ENCODE data around the gene PCDH9. TPM values are rescaled to one million over a fixed set of nuclear protein-coding genes. Genes with fewer than 3 reads are reported as not detected.

The PCDH9 gene
- total and polyA plus RNA-seq, 10 of the 15 experiments (the other 5 are each of a cell fraction or from before 2014, with no cell fraction given) = 0.02 to 2.3 (median 0.05) TPM; not detected in 1

- Histone ChIP-seq H3K27ac (ENCODE audit: control insufficient read depth, insufficient read depth) (no peak overlapping the region), H3K79me2 (ENCODE audit: control insufficient read depth, insufficient read depth, low read length) (no peaks in the 10 kb centered on the region), H2AFZ (ENCODE audit: control insufficient read depth, low read depth, low read length) (no peak overlapping the region), H3K4me1 (ENCODE audit: control insufficient read depth, insufficient read depth, low read length) (no peaks in the 10 kb centered on the region), H3K27me3 (replicated peaks in 1 of 2; ENCODE audit: control insufficient read depth in 2 of 2, insufficient read depth in 2 of 2, low read length in 1 of 2) (no peaks in the 10 kb centered on the region), H3K9me3 (replicated peaks; ENCODE audit: control insufficient read depth, insufficient read depth, low read length) (no peaks in the 10 kb centered on the region), H4K20me1 (ENCODE audit: control insufficient read depth, insufficient read depth) (no peaks in the 10 kb centered on the region), H3K36me3 (ENCODE audit: control insufficient read depth in 2 of 2, insufficient read depth in 2 of 2, low read length in 1 of 2) (no peaks in the 10 kb centered on the region), H3K4me3 (no peak overlapping the region), H3K9ac (ENCODE audit: control insufficient read depth, insufficient read depth, low read length) (no peak overlapping the region), H3K4me2 (ENCODE audit: control insufficient read depth, insufficient read depth) (no peak overlapping the region)
- DNase-seq (ENCODE audit: low read depth, low spot score) (no peak), ATAC-seq (no peak), FAIRE-seq (no peak)
- SMC1A ChIA-PET (ENCODE audit: uncharacterized antibody, unreplicated experiment) = interaction anchor here (1.5 kb wide), 1 partner anchor 11 kb away, joined by 4 read pairs; no protein-coding TSS in a partner anchor
- intact Hi-C loops (cut with micrococcal nuclease; ENCODE audit: unreplicated experiment) = no loop called here
- CTCF ChIA-PET = no interaction called here
- POLR2A ChIA-PET = no interaction called here
- BruUV-seq (replicated peaks) = no TSS peak
- in situ Hi-C loops (cut with MboI) = no loop called here
- RAD21 ChIA-PET (ENCODE audit: unreplicated experiment) = no interaction called here
- 32% methylated on average over 2 of the region's 2 CpGs for WGBS (ENCODE audit: insufficient coverage, insufficient replicate concordance, low lambda C conversion rate, missing lambda C conversion rate)
- TF ChIP-seq ZNF687 (IDR thresholded peaks at IDR 0.05) (no peak), RUNX3 (IDR thresholded peaks at IDR 0.05; ENCODE audit: low read length) (no peak), RB1 (IDR thresholded peaks at IDR 0.05; ENCODE audit: borderline replicate concordance) (no peak), BMI1 (IDR thresholded peaks at IDR 0.05; ENCODE audit: borderline replicate concordance) (no peak), HCFC1 (IDR thresholded peaks at IDR 0.05; ENCODE audit: low read length) (no peak), SUPT20H (IDR thresholded peaks at IDR 0.05; ENCODE audit: borderline replicate concordance, control insufficient read depth, low read depth, low read length) (no peak), SIX5 (IDR thresholded peaks at IDR 0.05; ENCODE audit: low read depth, low read length, severe bottlenecking) (no peak), HDAC2 (IDR thresholded peaks at IDR 0.05) (no peak), STAT3 (IDR thresholded peaks at IDR 0.05; ENCODE audit: low read depth, low read length) (no peak), NFXL1 (IDR thresholded peaks at IDR 0.05; ENCODE audit: borderline replicate concordance) (no peak), ZNF622 (IDR thresholded peaks at IDR 0.05) (no peak), EZH2 (IDR thresholded peaks at IDR 0.05; ENCODE audit: borderline replicate concordance, control insufficient read depth, low read depth, low read length) (no peak), NR2C2 (IDR thresholded peaks at IDR 0.05; ENCODE audit: borderline replicate concordance, control insufficient read depth, insufficient read length, low read depth) (no peak), PRDM15 (CRISPR knock-in tag; IDR thresholded peaks at IDR 0.05) (no peak), ZSCAN29 (IDR thresholded peaks at IDR 0.05) (no peak), HSF1 (IDR thresholded peaks at IDR 0.05; ENCODE audit: low read depth, low read length) (no peak), TCF3 (IDR thresholded peaks at IDR 0.05; ENCODE audit: borderline replicate concordance, insufficient read depth, low read depth, low read length) (no peak), YY1 (IDR thresholded peaks at IDR 0.05; ENCODE audit: low read depth, low read length) (no peak)
Measured at GRCh38 chr13:67087527-67087926, 142.6 kb downstream of the PCDH9 start.
